SW 1271 (cell line): ENCODE data around the gene DCST1.

Source experiments
- DNase-seq, 2 experiments: peaks; one replicate each; lab custom pipeline; 2025; lab: John Stamatoyannopoulos, UW

Gene DCST1

GRCh38 chr1:155086856-155087535, 53.4 kb downstream of the DCST1 start:
- no peak for DNase-seq

GRCh38 chr1:155091071-155092051, 57.7 kb downstream of the DCST1 start:
- DNase-seq, result peak in 1 of 2 experiments; percentile 38

- DNase-seq, result no peak
These were observed 58.5 kb downstream of the DCST1 start for GRCh38 chr1:155092131-155092530.

GRCh38 chr1:155092641-155093040, 59.0 kb downstream of the DCST1 start:
- DNase-seq, result no peak

- peak in 1 of 2 experiments; percentile 29 for DNase-seq
These were observed 60.4 kb downstream of the DCST1 start for GRCh38 chr1:155093911-155094621.

GRCh38 chr1:155094622-155094948, 61.0 kb downstream of the DCST1 start:
- no peak for DNase-seq

- no peak for DNase-seq
These were observed 65.7 kb downstream of the DCST1 start for GRCh38 chr1:155099331-155099730.
